ENCODE data around the gene TNS4. TPM values are rescaled to one million over a fixed set of nuclear protein-coding genes. Genes with fewer than 3 reads are reported as not detected.
A peak's percentile ranks its signal among the peaks of the same experiment; 100 is the strongest.
"Not testable (repeated sequence)": the region's sequence is repeated elsewhere in the genome, so short reads cannot be mapped to it uniquely, and the experiment has no call there.

The TNS4 gene, protein sequence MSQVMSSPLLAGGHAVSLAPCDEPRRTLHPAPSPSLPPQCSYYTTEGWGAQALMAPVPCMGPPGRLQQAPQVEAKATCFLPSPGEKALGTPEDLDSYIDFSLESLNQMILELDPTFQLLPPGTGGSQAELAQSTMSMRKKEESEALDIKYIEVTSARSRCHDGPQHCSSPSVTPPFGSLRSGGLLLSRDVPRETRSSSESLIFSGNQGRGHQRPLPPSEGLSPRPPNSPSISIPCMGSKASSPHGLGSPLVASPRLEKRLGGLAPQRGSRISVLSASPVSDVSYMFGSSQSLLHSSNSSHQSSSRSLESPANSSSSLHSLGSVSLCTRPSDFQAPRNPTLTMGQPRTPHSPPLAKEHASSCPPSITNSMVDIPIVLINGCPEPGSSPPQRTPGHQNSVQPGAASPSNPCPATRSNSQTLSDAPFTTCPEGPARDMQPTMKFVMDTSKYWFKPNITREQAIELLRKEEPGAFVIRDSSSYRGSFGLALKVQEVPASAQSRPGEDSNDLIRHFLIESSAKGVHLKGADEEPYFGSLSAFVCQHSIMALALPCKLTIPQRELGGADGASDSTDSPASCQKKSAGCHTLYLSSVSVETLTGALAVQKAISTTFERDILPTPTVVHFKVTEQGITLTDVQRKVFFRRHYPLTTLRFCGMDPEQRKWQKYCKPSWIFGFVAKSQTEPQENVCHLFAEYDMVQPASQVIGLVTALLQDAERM
- total RNA-seq (2014; rRNA removed; shearing (Covaris generic); ENCODE audit: low replicate concordance): not detected in 2 replicates

DNA sequence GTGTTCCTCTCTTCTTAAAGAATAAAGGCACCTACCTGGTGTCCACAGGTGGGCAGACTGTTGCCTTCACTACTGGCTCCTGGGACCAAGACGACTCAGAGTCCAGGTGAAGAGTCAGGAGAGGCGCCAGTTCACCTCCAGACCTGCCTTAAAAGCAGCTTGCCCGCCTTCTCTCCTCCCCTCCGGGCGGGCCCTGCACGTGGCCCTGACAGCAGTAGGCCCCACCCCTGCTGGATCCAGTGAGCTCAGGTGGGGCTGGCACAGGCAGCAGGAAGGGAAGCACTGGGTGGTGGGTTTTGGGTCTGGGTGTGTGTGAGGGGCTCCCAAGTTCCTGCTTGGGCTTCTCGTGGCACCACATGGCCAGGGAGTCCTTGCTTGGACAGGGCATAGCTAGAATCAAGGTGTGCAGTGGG is at the start of gene TNS4:
Gene TNS4 (minus strand): TSS at position 125 of the 413 bp plus-strand sequence. CDS start 5,198 bp downstream, outside the sequence.
- in situ Hi-C loops (cut with HindIII; ENCODE audit: low pct_unique_long_range_greater_than_20kb, low sequenced_read_pairs): no loop called here
- no peak for DNase-seq (ENCODE audit: low read depth)

DNA sequence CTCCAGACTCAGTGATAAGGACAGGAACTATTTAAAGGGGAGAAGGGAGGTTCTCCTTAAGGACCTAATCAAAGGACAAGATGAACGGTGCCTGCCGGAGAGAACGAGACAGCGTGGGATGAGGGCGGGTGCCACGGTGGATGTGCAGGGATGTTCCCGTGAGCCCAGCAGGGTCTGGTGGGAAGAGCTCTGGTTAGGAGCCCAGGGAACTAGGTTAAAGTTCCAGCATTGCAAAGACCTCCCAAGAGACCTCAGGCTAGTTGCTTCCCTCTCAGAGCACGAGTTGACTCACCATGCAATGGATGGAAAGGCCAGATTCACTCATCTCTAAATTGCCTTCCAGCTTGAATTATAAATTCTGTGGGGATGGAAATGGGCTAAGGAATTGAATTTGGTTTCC is 49.2 kb upstream of the TNS4 start:
- in situ Hi-C loops (cut with HindIII; ENCODE audit: low pct_unique_long_range_greater_than_20kb, low sequenced_read_pairs): no loop called here
- DNase-seq (ENCODE audit: low read depth): no peak

DNA sequence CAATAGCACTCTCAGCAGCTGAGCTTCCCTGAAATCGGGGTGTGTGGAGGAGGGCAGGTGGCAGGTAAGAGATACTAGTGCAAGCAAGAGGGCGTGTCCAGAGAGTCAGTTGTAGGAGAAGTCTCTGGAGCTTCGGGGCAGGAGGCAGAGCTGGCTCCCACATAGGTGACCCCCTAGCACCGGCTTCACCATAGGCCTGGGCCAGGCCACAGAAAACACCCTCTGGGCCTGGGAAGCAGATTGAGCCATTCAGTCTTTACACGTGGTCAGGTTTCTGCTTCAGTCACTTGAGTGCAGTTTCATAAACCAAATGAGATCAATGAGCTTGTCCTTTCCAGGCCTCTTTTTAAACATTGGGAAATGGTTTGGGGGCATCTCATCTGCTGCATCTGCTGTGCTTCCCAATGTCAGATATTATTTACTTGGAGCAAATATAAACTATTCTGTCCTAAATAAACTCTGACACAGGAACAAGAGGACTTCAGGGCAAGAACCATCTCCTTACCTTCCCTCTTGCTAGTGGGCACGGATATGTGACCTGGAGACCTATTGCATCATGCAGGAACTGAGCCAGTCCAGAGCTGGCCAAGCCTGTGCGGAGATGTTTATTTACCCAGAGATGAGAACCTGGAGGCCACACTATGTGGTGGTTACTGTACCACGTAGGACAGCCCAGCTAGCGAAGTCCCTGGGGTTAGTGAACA is 47.7 kb upstream of the TNS4 start:
- peak; percentile 67 for DNase-seq (ENCODE audit: low read depth)
- in situ Hi-C loops (cut with HindIII; ENCODE audit: low pct_unique_long_range_greater_than_20kb, low sequenced_read_pairs): no loop called here

DNA sequence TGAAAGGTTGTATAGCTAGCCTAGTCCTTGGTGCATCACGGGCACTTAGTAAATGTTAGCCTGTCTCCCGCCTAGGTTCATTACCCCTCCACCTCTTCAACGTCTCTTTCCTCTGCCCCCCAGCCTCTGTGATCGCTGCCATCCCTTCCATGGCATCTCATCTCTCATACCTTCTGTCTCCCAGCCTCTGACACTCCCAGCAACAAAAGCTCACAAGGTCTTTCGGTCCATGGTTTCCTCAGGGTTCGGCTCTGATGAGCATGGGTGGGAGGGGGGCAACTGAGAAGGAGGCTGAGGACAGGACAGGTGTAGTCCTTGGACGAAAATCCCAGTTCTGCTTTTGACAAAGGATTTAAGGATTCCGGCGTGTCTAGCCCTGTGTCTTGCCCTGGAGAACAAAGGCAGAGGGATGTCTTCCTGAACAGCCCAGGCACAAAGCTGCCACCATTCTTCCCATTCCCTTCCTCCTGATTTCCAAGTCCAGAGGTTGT is 47.1 kb upstream of the TNS4 start:
- in situ Hi-C loops (cut with HindIII; ENCODE audit: low pct_unique_long_range_greater_than_20kb, low sequenced_read_pairs): no loop called here
- DNase-seq (ENCODE audit: low read depth): no peak

- in situ Hi-C loops (cut with HindIII; ENCODE audit: low pct_unique_long_range_greater_than_20kb, low sequenced_read_pairs): no loop called here
- no peak for DNase-seq (ENCODE audit: low read depth)
Measured at GRCh38 chr17:40547785-40548478, 46.5 kb upstream of the TNS4 start.

DNA sequence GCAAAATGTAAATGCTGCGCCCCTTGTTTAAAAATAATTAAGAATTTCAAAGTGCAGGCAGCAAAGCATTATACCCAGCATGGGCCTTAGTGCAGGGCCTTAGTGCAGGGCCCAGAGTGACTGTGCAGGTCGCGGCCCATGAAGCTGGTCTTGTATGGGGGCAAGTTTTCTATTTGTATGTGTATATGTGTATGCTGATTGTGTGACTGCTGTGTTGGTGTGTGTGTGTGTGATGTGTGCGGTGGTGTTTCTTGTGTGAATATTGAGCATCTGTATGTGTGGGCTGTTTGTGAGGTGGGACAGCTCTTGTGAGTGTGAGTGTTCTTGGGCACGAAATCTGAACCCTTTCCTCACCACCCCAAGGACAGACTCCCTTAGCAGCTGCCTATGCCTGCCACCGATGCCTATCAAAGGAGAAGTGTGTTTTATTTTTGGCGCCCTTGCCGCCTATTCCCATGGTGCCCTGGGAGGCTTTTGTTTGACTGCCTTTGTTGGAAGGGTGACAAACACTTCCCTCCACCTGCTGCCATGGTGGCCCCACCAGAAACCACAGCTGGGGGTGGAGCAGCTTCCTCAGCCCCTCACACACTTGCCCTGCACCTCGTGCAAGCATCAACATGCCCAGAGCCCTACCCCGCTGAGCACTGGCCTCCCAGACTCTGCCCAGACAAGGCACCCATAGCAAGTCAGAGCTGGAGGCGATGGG is 45.8 kb upstream of the TNS4 start:
- in situ Hi-C loops (cut with HindIII; ENCODE audit: low pct_unique_long_range_greater_than_20kb, low sequenced_read_pairs): no loop called here
- DNase-seq (ENCODE audit: low read depth): peak; percentile 41

- in situ Hi-C loops (cut with HindIII; ENCODE audit: low pct_unique_long_range_greater_than_20kb, low sequenced_read_pairs); DNase-seq (ENCODE audit: low read depth): not testable (repeated sequence)
Measured at GRCh38 chr17:40546497-40546896, 45.1 kb upstream of the TNS4 start.

DNA sequence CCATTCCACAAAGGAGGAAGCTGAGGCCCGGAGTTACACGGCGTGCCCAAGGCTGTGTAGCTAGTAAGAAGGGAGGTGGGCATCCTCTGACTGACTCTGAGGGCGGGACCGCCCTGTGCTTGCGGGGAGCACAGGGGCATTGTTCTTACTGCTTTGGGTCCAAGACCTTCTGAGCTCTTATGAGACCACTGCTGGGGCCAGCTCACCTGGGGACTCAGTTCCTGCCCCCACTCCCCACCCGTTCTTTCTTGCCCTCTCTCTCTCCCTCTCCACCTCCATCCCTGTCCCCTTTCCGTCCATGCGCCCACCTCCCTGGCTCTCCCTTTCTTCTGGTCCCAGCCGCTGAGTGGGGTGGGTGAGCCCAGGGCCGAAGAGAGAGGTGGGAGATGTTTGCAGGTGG is 44.2 kb upstream of the TNS4 start:
- DNase-seq (ENCODE audit: low read depth): no peak
- in situ Hi-C loops (cut with HindIII; ENCODE audit: low pct_unique_long_range_greater_than_20kb, low sequenced_read_pairs): no loop called here

DNA sequence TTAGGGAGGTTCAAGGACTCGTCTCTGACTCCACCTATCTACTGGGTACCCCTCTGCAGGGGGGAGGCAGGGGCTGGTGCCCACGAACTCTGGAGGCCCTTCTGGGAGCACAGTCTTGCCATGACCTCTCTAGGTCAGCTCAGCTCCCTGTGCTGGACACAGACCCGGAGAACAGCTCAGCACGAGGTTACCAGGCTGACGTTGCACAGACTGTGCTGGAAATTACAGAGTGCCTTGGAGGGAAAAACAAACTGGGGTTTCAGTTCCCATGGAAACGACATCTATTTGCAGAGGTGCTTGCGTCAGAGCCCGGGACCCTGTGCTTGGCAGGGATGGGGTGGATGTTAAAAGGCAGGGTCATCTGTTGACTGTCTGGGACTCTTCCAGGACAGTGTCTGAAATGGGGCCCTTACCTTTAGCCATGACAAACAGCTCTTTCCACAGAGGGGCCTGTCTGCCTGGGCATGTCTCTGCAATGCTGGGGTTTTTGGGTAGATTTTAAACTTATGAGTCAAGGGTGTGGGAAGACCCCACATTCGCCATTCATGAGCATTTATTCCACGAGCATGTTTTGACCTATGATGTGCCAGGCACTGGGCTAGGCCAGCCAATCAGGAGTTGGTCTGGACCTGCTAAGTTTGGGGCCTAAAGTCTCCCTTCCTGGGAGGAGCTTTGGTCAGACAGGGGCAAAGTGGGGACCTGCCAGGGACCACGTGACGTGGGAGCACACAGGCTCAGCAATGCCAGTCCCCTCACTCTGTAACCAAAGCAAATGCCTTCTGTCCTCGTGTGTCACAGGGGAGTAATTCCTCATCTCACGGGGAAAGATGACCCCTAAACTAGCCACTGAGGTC is 41.4 kb upstream of the TNS4 start:
- in situ Hi-C loops (cut with HindIII; ENCODE audit: low pct_unique_long_range_greater_than_20kb, low sequenced_read_pairs): no loop called here
- no peak for DNase-seq (ENCODE audit: low read depth)

GRCh38 chr17:40541873-40542557 is 40.6 kb upstream of the TNS4 start:
- no peak for DNase-seq (ENCODE audit: low read depth)
- in situ Hi-C loops (cut with HindIII; ENCODE audit: low pct_unique_long_range_greater_than_20kb, low sequenced_read_pairs): no loop called here

GRCh38 chr17:40541060-40541872 is 39.8 kb upstream of the TNS4 start:
- DNase-seq (ENCODE audit: low read depth): no peak
- in situ Hi-C loops (cut with HindIII; ENCODE audit: low pct_unique_long_range_greater_than_20kb, low sequenced_read_pairs): no loop called here

GRCh38 chr17:40540448-40540847 is 39.0 kb upstream of the TNS4 start:
- in situ Hi-C loops (cut with HindIII; ENCODE audit: low pct_unique_long_range_greater_than_20kb, low sequenced_read_pairs): no loop called here
- no peak for DNase-seq (ENCODE audit: low read depth)

DNA sequence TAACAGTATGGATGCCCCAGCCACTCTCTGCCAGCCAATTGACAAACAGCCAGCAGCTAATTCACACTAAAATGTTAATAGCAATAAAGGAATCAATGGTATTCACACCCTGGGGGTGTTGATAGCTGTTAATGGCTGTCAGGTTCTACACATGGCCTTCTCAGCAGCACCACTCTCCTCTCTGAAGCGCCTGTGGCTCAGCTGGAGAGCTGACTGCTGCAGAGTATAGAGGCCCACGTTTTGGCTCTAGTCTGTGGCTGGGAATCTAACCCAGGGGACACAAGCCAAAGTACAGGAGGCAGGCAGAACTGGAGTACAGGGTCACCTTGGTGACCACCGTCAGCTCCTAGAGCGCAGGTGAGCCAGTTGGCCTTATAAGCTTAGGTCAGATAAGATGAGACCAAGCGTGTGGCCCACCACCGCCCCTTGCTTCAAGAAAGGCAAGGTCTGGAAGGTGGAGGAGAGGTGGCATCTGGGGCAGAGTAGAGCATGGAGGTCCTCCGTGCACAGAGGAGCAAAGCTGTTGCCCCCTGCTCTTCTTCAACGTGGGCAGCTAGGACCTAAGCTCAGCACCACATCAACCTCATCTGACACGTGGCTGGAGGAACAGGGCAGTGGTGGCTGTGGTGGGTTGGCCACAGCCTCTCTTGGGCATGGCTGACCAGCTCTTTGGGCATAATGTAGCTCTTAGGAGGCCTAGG is 38.4 kb upstream of the TNS4 start:
- DNase-seq (ENCODE audit: low read depth): no peak
- in situ Hi-C loops (cut with HindIII; ENCODE audit: low pct_unique_long_range_greater_than_20kb, low sequenced_read_pairs): loop anchor here (10.0 kb wide), 1 partner anchor 115 kb away; no protein-coding TSS in a partner anchor

- DNase-seq (ENCODE audit: low read depth): no peak
- in situ Hi-C loops (cut with HindIII; ENCODE audit: low pct_unique_long_range_greater_than_20kb, low sequenced_read_pairs): loop anchor here (10.0 kb wide), 1 partner anchor 114 kb away; no protein-coding TSS in a partner anchor
Measured at GRCh38 chr17:40538936-40539705, 37.7 kb upstream of the TNS4 start.
